ENCODE data around the gene UBE2E1. TPM values are rescaled to one million over a fixed set of nuclear protein-coding genes. Genes with fewer than 3 reads are reported as not detected.

Gene UBE2E1
- 107 TPM for total RNA-seq

DNA sequence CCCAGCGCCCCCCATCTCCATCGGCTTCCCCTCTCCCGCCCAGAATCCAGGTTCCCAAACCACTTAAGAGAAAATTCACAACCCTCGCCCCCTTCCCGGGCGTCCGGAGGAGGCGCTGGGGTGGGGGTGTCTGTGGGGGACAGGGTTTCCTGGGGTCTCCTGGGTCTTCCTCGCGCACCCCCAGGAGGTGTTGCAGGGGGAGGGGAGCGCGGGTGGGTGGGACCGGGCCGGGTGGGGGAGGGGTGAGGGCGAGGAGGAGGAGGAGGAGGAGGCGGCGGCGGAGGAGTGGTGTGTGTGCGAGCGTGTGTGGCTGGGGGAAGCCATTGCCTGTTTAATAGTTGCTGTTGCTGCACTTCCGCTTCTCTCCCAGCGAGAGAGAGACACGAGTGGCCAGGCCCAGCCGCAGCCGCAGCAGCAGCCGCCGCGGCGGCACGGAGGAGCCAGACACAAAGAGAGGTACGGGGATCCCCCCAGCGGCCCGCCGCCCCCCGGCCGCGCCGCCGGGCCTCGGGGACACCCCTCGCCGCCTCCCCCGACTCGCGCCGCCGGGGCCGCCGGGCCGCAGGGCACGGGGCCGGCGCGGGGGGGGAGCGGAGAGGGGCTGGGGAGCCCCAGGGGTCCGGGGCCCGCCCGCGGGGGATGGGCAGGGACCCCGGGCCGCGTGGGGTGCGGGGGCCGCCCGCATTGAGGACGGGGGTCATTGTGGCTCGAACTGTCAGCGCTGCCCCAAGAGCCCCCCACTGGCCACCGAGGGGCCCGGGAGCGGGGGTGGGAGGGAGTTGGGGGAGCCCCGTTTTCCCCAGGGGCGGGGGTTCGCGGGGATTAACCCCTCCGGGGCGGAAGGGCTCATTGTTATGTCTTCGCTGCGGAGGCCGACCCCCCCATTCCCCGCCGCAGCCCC is at the start of gene UBE2E1:
TSS of gene UBE2E1 (plus strand) at position 323 of the 901 bp plus-strand sequence. CDS start 1,315 bp downstream, outside the sequence.
- DNase-seq = peak; percentile 66

DNA sequence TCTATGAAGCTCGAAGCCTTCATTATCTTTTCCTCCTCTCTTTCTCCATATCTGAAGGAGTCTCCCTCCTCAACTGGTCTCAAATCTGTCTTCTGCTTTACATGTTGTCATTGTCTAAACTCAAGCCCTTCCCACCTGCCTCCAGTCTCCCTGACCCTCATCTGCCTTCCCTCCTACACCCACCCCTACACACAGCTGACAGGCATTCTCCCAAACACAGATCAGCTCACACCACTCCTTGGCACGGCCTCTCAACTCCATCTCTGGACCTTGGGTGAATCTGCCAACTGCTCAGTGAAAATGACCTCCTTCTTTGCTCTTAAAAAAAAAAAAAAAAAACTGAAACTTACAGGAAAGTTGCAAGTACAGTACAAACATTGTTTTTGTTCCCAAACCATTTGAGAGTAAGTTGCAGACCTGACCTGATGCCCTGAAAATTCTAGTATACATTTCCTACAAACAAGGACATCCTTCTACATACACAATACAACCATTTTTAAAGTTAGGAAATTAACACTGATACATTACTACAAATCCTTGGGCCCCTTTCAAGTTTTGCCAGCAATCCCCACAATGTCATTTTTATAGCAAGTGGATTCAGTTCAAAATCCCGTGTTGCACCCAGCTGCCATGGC is 49.4 kb upstream of the UBE2E1 start:
- no peak for DNase-seq

DNA sequence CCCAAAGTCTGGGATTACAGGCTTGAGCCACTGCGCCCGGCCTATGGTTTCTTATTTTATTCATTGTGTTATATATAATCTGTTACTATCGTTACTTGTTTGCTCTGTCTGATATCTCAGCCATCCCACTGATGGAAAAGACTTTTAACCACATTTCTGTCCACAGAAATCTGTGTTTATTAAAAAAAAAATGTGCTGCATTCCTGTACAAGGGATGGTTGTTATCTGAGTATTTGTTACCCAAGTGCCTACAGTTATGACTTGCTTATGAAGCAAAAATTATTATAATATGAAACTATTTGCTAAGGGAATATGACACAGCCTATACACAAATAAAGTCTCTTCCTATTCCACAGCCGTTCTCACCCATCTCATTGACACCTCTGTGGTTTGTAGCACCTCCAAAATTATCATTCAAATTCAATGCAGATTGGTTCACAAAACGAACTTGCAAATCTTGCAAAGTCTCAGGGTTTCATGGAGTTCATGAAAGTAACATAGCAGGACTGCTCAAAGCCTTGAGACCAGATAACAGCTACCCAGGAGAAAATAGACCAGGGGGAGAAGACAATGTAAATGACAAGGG is 47.4 kb upstream of the UBE2E1 start:
- DNase-seq = no peak

DNA sequence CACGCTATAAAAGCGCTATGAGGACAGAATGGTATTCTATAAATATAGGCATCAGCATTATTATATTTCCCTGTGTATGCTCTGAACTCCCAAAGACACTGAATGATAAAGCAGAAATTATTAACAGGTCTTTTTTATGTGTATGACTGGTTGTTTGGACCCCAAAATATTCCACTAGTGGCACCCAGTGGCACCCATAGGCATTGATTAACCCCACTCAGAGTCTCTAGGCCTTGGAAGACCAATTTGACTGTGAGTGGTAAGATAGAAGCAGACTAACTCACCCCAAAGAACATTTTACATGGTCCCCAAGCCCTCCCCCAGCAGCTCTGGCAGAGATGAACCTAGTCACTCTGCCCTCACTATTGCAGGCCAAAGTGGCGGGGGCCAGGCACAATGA is 45.4 kb upstream of the UBE2E1 start:
- no peak for DNase-seq

DNA sequence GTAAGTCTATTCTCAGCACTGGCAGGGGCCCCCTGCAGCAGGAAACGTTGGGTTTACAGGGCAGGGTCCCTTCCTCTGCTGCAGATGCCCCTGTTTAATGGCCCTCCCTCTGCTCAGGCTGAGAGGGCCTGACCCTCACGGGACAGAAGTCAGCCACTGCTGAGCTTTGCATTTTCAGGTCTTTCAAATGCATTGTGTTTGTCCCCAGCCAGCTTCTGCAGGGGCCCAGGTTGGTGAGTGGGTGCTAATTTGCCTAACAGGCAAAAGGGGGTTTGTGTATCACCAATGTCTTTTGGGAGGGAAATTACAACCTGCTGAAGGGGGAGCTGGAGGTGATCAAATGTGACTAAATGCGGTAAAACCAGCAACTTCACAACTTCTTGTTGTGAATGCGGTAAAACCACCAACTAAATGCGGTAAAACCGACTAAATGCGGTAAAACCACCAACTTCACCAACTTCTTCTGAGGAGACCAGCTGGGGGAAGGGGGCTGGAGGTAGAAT is 44.8 kb upstream of the UBE2E1 start:
- no peak for DNase-seq

DNA sequence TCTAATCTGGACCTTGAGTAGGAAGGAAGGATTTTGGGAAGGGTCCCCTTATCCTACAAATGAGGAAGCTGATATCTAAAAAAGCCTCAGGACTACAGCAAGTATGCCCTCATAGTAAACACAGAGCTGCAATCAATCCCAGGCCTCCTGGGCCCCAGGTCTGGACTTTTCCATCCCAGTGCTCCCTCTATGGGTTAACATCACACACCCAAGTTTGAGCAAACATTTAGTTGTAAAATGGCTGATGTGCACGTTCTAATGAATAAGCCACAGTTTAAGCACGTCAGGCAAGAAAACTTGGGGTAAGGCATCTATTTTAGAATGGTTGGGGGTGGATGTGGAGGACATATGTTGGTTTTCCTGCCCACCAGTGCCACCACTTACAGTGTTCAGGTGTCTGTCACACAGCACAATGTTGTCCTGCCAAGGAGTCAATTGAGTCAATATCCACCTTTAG is 44.3 kb upstream of the UBE2E1 start:
- DNase-seq = no peak

DNA sequence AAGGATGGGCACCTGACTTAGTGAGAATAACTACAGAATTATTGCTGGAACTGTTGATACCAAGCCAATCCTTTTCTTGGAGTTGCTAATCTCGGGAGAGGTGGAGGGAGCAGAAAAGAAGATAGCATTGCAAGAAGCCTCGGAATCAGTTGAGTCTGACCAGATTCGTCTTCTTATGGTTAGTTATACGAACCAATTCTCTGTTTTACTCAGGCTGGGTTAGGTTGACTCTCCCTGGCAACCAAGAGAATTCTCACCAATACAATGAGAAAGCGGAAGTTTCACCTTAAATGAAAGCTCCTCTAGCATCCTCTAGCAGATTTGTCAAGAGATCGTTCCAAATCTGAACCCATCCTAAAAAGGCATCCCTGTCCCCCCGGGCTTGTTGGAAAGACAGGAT is 43.5 kb upstream of the UBE2E1 start:
- DNase-seq = no peak

DNA sequence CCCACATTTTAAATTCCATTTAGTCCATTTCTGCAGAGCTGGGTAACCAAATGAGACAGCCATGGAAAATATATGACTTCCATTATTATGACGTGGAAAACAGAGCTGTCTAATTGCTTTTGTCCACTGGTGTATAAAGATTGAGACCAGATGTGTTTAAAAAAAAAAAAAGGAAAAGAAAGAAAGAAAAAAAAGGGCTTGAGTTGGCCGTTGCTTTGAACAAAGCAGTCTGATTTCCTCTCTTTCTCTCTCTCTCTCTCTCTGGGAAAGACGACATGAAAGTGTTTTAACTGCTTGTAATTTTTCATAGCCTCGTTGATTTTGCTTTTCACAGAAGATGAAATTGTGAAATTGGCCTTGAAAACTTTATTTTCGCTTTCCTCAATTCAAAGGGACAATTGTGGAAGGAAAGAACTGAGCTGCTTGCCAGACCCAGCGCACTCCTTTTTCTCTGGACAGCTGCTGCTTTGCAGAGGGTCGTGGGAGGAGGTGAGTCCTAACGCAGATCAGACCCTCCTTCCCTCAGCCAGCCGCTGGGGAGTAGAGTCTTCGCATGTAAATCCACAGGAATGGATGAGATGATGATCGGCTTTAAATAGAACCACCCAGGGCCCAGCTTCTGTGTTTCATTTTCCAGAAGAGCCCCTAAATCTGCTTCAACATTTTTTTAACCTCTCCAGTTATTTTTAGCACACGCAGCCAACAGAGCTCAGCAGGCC is 42.8 kb upstream of the UBE2E1 start:
- no peak for DNase-seq

DNA sequence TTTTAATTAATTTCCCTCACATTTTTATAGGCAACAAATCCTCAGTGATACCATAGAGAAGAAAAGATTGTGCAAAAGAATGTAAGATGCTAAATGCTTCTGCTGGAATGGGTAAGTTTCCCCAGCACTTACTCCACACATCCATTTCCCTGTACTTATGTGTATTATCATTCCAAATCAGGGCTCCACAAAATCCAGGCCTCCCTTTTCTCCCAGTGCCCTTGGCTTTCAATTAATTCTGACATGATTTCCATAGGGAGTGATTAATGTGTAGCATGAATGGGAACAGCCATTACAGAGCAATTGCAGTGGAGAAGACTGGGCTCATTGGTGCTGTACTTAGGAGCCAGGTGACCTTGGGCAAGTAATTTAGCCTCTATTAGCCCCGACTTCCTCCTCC is 41.3 kb upstream of the UBE2E1 start:
- no peak for DNase-seq

DNA sequence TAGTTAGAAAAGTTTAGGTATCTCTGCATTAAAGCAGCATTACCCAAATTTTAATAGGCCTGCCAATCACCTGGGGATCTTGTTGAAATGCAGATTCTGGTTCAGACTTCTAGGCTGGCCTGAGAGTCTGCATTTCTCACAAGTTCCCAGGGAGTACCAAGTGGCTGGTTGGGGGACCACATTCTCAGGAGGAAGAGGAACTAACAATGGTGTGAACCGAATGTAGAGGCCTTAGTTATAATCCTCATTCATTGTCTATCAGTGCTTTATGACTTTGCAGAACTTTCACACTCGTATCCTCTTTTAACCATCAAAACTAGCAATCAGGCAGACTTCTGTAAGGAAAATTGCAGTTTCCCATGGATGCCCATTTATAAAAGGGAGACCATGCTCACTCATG is 38.2 kb upstream of the UBE2E1 start:
- DNase-seq = no peak

DNA sequence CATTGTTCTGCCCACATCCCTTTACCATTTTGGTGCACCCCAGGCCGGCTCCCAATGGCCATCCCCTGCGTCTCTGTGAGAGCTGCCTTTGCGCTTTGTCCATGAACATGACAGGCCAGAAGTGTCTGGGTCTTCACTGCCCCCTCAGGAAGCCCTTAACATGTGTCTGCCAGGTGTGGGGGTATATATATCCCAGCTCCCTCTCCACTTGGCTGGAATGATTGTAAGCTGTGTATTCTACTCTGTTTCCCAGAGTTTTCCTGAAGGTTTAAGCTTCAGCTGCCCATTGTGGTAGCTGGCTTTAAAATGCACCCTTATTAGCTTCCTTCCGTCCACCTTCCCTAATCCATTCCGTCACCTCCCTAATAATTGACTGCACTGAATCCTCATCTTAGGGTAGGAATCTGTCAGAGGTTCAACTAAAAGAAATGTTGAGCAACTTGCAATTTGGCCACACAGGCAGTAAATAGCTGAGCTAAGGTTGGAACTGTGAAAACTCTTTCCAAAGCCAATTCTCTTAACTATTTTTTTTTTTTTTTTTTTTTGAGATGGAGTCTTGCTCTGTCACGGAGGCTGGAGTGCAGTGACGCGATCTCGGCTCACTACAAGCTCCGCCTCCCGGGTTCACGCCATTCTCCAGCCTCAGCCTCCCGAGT is 30.4 kb upstream of the UBE2E1 start:
- no peak for DNase-seq

DNA sequence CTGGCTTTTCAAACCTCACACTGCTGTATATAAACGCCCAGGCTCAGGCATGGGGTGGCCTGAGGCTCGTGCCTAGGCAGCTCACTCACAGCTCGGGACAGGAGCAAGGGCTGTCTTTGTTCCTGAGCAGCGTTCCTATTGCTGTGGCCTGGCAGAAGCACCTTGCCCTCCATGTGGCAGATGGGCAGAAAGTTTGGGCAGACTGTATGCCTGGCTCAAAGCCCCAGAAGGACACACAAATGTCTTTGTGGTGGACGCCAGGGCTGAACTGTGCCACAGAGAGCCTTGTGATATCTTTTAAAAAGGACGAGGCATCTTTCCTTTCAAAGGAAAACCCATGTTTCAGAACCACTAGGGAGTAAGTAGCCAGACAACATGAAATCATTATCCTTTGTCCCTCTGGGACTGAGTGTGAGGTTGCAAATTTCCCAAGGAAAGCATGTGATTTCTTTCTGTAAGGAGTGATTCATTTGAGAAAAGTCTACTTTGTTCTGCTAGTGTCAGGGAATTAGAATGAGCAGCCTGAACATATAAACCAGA is 29.3 kb upstream of the UBE2E1 start:
- peak; percentile 18 for DNase-seq

DNA sequence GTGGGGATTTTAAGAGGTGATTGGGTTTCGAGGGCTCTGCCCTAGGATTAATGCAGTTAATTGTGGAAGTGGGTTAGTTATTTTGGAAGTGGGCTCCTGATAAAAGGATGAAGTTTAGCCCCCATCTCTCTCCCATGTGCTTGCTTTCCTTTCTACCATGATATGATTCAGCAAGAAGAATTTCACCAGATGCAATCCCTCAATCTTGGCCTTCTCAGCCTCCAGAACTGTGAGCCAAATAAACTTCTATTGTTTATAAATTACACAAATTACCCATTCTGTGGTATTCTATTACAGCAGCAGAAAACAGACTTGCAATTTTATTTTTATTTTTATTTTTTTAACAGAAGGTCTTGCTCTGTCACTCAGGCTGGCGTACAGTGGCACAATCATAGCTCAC is 27.3 kb upstream of the UBE2E1 start:
- no peak for DNase-seq

DNA sequence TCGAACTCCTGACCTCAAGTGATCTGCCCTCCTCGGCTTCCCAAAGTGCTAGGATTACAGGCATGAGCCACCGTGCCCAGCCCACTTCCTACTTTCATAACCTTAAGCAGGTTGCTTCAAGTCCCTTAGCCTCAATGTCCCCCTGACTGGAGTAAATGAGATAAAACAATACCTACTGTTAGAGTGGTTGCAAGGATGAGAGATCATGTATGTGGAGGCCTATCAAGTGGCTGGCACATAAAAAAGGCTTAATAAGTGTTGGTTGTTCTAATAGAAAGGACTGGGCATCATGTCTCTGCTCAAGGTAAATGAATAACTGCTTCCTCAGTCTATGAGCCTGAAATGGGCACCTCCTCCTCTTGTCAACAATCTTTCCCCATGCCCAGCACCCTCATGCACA is 25.9 kb upstream of the UBE2E1 start:
- DNase-seq = no peak

DNA sequence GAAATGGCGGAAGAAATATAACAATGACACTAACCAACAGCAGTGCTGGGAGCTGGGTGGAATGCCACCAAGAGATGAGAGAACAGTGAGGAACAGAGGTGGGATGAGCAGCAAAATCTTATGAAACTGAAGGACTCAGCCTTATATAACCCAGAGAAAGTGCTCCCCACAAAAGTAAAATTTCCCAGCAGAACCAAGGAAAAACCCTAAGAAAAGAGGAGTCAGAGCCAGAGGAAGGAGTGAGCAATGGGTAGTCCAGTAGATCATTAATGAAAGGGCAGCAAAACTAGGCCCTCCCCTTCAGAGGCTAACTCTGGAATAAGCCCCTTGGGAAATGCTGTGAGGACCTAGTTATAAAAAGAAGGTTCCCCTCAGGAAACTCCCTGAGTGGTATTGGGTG is 24.7 kb upstream of the UBE2E1 start:
- DNase-seq = no peak

DNA sequence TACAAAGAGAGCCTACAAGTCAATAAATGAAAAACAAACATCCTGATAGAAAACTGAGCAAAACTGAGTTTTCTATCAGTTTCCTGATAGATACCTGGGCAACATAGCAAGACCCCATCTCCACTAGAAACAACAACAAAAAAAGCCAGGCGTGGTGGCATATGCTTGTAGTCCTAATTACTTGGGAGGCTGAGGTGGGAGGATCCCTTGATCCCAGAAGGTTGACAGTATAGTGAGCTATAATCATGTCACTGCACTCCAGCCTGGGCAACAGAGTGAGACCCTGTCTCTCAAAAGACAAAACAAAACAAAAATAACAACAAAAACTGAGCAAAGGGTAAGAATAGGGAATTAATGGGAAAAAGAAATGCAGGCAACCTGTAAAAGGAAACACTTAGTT is 23.9 kb upstream of the UBE2E1 start:
- no peak for DNase-seq

DNA sequence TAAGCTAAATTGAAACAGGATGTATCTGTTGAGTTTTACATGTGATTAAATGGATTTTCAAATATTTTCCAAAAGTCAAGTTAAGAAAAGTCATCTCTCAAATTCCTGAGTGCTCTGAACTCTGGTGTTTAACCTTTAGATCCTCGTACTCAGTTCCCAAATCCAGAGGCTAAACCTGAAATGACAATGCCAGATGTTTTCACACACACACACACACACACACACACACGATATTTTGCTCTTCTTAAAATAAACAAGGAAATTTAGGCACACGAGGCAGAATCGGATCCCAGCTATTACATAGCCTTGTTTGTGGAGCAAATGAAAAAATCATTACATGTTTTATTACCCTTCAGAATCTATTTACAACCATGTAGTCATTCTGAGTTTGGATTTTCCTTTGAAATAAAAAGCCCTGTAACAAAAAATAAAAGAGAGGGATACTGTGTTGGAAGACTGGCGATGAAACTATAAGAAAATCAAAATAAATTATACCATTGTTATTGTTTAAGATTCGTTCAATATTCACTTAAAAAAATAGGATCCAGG is 20.6 kb upstream of the UBE2E1 start:
- DNase-seq = no peak

DNA sequence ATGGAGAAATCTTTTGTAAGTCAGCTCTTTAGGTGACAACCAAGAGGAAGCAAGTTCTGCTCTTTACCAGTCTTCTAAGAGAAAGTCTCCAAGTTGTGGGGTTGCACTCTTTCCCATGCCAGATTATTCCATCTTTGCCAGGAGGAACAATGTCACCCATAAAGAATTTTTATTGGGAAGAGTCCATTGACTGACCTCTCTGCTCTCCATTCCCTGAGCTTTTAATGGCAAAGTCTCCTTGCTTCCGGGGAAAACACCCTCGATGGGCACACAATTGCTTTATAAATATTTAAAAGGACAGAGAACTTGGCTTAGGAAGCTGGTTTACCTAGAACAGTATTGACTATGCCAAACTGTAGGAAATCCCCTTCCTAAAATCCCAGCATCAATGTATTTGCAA is 19.9 kb upstream of the UBE2E1 start:
- DNase-seq = no peak

DNA sequence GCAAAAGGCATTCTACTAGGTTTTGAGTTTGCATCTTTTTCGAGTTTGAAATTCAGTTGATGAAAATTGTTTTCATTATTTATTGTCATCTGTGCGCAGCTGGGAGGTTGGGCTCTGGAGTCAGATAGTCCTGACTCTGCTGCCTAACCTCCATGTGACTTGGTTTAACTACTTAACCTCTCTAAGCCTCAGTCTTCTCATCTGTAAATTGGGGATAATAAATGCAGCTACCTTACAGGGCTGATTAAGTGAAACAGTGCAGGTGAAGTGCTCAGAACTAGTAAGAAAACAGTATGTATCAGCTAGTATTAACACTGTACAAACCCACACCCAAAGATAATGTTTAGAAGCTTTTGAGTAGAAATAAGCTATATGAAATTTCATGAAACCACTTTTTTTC is 14.1 kb upstream of the UBE2E1 start:
- DNase-seq = no peak

DNA sequence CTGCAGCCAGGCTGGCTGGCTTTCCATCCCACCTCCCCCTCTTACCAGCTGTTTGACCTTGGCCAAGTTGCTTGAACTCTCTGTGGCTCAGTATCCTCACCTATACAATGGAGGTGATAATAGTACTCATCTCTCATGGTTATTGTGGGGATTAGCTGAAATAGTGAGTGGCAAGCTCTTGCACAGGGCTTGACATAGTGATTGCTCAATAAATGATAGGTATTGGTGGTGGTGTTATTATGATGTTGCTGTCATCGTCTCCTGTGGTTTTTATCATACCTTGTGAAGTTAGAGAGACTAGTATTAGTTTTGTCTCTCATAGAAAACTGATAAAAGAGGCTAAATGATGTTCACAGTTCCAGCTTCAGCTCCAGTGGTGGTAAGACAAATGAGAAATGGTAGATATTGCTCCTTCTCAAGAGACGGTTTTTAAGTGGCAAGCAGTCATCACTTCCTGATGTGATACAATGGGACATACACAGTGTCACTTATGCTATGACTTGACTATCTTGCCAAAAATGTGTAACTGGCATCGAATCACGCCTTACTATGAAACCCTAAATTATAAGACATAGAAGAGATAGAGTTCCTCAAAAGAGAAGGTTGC is 12.1 kb upstream of the UBE2E1 start:
- DNase-seq = no peak

DNA sequence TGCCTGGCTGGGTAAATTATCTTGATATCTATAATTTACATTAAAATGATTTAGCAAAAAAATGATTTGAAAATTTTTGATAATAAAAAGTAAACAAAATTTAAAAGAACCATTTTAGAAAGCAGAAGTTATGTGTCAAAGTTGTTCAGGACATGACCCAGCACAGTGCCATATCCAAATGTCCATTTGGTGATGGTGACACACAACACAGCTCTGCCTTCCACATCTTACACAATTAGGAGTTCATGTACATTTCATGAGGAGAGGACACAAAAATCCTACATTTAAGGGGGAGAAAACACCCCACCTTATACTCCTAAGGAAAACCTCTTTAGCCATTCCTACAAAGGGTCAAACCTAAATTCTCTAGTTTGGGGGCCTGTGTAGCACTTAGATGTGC is 10.7 kb upstream of the UBE2E1 start:
- no peak for DNase-seq
